GM12892 (cell line): ENCODE results near the gene STMN3.

Experiments
- POLR2AphosphoS5 ChIP-seq: IDR thresholded peaks from 2 replicates; pipeline ENCODE4 v1.6.1; 2011; ENCODE audit warnings: low read depth, low read length, control low read depth
- TAF1 ChIP-seq: IDR thresholded peaks from 2 replicates; pipeline ENCODE4 v1.6.1; 2011; ENCODE audit warnings: low read depth, mild to moderate bottlenecking, control low read depth, low read length, borderline replicate concordance

DNA sequence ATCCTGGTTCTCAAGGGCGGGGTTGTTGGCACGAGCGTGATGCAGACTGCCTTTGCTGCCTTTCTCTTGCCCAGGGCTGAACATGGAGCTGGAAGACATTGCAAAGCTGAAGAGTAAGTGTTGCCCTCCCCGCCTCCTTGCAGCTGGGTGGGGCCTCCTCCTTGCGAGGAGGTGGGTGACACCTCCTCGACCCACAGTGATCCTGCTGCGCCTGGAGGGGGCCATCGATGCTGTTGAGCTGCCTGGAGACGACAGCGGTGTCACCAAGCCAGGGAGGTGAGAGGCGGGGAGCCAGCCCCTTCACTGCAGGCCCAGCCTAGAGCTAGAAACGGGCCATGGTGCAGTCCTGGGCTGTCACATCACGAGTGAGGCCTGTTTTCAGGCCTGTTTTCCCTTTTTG lies 24.8 kb upstream of the STMN3 start:
- TF ChIP-seq POLR2AphosphoS5: no peak
- no peak for TF ChIP-seq TAF1
